Erythroblast (primary cell): ENCODE measurements around the gene SNX3.

Source experiments
- GATA1 ChIP-seq: IDR thresholded peaks from 2 replicates; pipeline ENCODE4 v1.6.1; 2011; ENCODE audit warnings: low read depth, mild to moderate bottlenecking, control low read depth, low read length, moderate library complexity
- POLR2A ChIP-seq: IDR thresholded peaks from 2 replicates; pipeline ENCODE4 v1.6.1; 2011; ENCODE audit warnings: mild to moderate bottlenecking, low read length

DNA sequence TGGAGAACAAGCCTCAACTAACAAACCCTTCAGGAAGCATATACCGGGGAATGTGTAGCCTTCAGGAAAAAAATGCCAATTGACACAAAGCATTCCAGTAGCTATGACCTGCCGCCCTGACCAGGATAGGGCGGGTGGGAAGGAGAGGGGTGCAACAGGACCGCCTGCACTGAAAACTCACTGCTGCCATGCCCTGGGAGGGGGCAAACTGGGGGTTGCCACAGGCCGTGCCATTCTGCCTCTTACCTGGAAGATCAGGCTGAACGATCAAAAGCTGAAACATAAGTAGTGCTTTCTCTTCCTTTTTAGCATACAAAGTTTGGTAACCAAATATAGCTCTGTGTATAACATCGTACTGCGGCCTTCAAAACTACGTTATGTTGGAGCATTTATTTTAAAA, 73.3 kb downstream of the SNX3 start:
- TF ChIP-seq POLR2A (no peak), GATA1 (no peak)
